Epidermal melanocyte (primary cell): ENCODE measurements around the gene KDM5A.
"Not testable (repeated sequence)": the region's sequence is repeated elsewhere in the genome, so short reads cannot be mapped to it uniquely, and the experiment has no call there.

Source experiments
- DNase-seq: peaks from one replicate; pipeline ENCODE4 v3.0.0; 2011; ENCODE audit warnings: low spot score; ENCODE audit not compliant: insufficient read length

The KDM5A gene

DNA sequence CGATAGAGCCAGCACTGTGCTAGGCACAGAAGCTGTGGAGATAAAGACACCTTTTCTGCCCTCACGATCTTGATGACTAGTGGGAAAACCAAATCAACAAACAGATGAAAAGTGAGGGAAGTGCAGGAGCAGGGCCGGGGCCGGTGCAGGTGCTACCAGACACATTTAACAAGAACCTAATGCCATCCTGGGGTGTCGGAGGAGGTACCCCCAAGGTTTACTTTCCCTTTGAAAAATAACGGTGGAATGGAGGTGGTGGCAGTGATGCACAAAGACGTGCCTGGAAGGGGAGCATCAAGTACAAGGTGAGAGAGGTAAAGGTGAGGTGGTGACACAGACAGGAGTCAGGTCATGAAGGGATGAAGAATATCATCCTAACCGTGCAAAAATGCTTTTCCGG lies 148.6 kb downstream of the KDM5A start:
- DNase-seq = no peak

DNA sequence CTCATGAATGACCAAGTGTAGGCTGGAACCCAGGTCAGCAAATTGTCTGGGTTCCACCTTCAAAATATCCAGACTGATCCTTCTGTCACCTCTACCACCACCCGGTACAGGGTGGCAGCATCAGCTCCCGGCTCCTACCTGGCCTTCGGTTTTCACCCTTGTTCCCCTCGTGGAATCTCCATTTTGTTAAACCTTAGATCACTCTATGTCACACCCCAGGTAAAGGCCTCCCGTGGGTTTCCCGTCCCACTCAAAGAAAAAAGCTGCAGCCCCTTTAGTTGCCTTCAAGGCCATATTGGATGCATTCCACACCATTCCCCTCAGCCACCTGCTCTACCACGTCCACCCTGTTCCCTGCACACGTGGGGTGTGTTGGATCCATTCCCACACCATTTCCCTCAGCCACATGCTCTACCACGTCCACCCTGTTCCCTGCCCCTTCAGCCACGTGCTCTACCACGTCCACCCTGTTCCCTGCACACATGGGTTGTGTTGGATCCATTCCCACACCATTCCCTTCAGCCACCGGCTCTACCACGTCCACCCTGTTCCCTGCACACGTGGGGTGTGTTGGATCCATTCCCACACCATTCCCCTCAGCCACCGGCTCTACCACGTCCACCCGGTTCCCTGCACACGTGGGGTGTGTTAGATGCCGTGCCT lies 150.3 kb downstream of the KDM5A start:
- DNase-seq = no peak

DNA sequence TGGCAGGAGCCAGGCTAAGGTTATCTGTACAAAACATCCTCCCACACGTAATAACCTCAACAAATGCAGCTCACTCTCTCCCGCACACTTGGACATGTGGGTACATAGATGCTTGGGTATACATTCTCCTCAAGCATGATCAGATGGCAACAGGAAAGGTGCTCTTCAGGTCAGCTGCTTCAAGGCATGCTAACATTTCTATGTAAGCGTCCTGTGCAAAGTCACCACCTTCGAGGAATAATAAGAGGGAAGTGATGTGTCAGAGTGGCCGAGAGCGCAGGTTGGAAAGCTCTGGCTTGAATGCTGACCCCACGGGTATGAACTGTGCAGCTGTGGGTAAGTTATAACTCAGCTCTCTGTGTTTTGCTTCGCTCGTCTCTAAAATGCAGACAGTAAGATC lies 151.0 kb downstream of the KDM5A start:
- no peak for DNase-seq

DNA sequence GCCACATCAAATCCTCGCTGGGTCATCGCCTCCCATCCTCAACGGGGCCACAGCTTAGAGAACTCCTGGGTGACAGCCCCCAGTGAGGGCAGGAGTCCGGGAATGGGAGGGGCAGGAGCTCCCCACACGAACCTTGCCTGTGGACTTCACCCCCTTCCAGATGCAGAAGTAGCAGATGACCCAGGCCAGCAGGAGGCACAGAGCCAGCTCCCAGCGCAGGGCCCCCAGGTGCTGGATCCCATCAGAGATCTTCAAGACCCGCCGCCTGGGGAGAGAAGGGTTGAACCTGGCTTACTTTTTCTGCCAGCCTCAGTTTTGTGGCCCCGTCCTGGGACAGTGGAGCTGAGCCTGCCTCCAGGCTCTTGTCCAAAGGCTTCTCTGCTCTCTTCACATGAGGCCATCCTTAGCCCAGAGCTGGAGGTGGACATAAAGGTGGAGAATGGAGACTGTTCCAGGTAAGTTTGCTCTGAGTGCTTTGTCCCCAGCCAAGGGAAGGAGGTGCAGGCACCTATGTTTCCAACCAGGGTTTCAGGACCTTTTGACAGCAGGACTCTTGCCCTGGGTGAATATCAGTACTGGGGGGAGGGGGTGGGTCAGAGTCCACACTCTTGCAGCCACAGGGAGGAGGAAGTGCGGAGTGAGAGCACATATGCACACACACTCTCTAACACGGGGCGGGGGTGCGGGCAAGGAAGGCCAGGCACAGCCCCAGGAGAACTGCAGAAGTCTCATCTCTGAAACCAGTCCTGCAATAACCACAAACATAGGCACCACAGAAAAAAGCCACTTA lies 151.9 kb downstream of the KDM5A start:
- no peak for DNase-seq

DNA sequence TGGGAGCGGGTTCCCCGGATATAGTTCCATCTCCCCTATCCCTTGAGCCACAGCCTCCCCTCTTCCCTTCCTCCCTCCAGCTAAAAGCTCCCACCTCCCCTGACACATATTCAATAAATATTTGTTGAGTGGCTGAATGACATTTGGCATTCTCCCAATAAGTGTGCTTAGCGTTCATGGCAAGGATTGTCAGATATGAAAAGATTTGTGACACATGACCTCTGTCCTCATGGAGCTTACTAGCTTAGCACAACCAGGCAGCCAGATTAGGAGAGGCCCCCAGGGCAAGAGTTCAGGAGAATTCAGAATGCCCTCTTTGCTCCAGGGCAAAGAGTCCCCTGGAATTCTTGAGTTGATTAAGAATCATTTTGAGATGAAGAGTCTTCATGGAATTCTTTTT lies 152.7 kb downstream of the KDM5A start:
- no peak for DNase-seq

DNA sequence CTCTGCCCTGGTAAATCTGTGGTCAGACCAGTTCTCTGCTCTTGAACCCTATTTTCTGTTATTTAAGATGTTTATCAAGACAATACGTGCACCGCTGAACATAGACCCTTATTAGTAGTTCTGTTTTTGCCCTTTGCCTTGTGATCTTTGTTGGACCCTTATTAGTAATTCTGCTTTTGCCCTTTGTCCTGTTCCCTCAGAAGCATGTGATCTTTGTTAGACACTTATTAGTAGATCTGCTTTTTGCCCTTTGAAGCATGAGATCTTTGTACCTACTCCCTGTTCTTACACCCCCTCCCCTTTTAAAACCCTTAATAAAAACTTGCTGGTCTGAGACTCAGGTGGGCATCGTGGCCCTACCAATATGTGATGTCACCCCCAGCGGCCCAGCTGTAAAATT lies 153.2 kb downstream of the KDM5A start:
- DNase-seq = not testable (repeated sequence)

DNA sequence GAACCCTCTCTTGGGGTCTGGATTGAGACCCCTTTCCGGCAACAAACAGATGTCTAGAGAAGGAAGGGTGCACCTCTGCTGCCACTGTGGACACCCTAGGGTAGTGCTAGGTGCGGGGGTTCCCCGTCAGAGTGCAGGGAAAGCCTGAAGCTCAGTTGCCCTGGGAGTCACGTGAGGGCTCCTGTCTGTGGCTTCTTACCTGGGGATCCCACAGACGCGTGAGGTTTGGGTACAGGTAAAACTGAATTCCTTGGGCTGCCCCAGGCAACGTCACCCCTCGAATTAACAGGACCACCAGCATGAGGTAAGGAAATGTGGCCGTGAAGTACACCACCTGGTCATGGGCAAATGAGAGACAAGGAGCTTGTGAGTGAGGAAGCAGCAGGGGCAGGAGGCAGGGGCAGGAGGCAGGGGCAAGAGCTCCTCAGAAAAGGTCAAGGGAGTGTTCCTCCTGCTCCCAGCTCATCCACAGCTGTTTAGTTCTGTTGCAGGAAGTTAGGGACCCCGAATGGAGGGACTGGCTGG lies 154.2 kb downstream of the KDM5A start:
- DNase-seq = no peak

DNA sequence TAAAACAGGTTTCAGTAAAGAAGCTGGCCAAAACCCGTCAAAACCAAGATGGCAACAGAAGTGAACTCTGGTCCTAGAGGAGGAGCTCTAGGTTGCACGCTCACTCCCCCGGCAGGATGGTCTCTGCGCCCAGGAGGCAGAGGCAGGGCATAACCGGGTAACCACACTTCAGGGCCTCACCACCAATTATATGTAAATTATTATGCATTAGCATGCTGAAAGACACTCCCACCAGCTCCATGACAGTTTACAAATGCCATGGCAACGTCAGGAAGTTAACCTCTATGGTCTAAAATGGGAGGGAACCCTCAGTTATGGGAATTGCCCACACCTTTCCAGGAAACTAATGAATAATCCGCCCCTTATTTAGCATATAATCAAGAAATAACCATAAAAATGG lies 155.1 kb downstream of the KDM5A start:
- no peak for DNase-seq

DNA sequence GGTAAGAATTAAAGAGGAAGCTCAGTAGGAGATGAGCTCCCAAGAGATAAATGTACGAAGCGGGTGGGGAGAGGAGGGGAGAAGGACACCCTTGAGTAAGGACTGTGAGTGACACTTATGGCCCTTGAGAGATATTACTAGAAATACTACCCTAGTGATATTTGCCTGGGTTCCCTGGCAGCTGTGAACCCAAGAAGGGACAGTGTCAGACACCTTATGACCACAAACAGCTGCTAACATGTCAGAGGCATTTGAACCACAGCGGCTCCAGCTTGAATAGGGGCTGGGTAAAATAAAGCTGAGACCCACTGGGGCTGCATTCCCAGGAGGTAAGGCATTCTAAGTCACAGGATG lies 155.5 kb downstream of the KDM5A start:
- DNase-seq = no peak

DNA sequence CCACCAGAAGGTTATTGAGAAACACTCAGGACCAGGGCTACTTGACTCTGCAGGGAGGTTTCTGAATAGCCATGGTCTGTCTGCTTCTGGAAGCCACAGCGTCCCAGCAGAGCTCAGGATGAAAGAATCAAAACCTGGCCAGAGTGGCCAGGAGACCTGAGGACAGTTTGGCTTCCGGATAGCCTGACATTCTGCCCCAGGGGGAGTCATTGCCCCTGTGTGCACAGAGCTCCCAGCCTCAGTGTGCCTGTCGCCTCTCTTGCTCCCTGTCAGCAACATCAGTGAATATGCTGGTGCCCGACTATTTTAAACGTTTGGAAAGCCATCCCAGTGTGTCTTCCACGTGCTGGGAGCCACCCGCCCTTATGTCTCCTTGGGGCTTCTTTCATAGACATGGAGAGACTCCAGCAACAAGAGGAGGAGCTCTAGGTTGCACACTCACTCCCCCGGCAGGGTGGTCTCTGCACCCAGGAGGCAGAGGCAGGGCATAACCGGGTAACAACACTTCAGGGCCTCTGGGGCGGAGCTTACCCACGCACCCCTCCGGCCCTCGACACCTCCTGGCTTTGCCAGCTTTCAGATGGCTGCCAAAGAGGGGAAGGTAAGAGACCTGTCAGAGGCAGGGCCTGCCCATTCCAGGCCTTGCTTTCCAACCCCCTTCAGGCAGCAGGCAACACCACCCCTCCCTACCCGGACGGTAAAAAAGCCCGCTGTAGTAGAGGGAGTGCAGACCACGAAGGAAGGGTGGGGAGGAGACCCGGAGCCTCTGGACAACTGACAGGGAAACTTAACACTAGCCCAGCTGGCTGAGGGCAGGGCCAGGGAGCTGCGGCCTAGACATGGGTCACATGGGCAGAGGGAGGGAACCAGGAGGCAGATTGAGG lies 156.1 kb downstream of the KDM5A start:
- DNase-seq = no peak

DNA sequence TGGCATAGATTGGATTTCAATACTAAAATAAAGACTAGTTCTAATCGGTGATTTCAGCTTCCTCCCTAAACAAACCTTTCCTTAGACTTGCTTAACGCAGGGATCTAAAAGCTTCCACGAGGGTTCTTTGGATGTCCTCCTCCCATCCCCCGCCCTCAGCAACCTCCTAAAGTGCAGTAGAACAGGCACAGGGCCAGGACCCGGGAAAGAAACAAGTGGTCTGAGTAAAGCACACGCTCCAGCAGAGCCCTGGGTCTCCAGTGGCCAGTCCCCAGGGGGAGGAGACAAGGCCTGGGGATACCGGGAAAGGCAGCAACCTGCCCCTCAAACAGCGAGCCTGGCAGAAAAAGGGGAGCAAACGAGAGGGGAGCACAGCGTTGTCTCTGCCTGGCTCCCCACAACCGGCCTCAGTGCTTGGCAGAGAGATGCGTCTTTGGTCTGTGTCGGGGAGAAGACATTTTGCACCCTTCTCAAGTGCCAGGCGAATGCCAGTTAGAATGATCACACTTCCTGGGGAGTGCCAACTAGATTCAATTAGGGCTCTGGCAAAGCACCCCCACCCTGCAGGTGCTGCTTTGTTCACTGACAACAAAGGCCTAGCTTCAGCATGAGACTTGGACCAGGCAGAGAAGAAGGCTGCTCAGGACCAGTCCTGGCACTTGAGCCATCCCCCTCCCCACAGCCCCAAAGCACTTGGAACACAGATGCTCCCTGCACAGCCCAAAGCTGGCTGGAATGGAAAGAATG lies 158.0 kb downstream of the KDM5A start:
- no peak for DNase-seq
